Muscle layer of duodenum (tissue), 2 donors: ENCODE measurements around the gene ZCCHC14.
"Not testable (repeated sequence)": the region's sequence is repeated elsewhere in the genome, so short reads cannot be mapped to it uniquely, and the experiment has no call there.

Source experiments
- H3K27ac ChIP-seq: one replicate; pipeline ENCODE4 v1.7.0; 2013; ENCODE audit warnings: mild to moderate bottlenecking, low read length
- H3K27me3 ChIP-seq: one replicate; pipeline ENCODE4 v1.7.0; 2013; ENCODE audit warnings: low read depth, mild to moderate bottlenecking, control low read depth, low read length
- H3K36me3 ChIP-seq, 2 donors: one replicate each; pipeline ENCODE4 v1.7.0; 2013; ENCODE audit warnings: low read length in 2 of 2, control low read depth in 1 of 2, mild to moderate bottlenecking in 1 of 2; ENCODE audit not compliant: insufficient read depth in 2 of 2, control insufficient read depth in 1 of 2
- H3K4me1 ChIP-seq, 2 donors: one replicate each; pipeline ENCODE4 v1.7.0; 2013; ENCODE audit warnings: low read length in 2 of 2, mild to moderate bottlenecking in 2 of 2, control low read depth in 1 of 2, moderate library complexity in 1 of 2; ENCODE audit not compliant: insufficient read depth in 2 of 2, control insufficient read depth in 1 of 2
- H3K4me3 ChIP-seq, 2 donors: one replicate each; pipeline ENCODE4 v1.7.0; 2013; ENCODE audit warnings: low read length in 2 of 2, low read depth in 1 of 2, mild to moderate bottlenecking in 1 of 2
- H3K9me3 ChIP-seq, 2 donors: one replicate each; pipeline ENCODE4 v1.7.0; 2013; ENCODE audit warnings: low read length in 2 of 2, control low read depth in 1 of 2, mild to moderate bottlenecking in 1 of 2; ENCODE audit not compliant: control insufficient read depth in 1 of 2
- donor health status: healthy.

ZCCHC14 gene

GRCh38 chr16:87521764-87522163, 28.9 kb upstream of the ZCCHC14 start:
- H3K27me3 ChIP-seq, H3K4me3 ChIP-seq, H3K4me1 ChIP-seq, H3K9me3 ChIP-seq, H3K27ac ChIP-seq, H3K36me3 ChIP-seq: not testable (repeated sequence)

DNA sequence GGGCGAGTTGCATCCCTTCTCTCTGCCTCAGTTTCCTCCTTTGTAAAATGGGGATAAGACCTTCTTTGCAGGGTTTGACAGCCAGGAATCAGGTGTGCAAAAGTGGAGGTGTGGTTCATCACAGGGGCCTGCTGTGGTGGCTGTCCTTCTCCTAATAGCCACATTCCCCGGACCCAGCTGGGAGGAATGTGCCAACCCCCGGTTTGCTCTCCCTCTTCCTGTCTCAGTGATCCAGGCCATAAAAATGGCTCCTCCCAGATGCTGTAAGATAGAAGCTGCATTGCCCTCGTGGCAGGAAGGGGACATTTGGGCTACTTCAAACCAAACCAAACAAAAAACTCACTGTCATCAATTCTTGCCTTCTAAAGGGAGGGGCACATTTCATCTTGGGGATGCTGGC, 26.3 kb upstream of the ZCCHC14 start:
- not testable (repeated sequence) for H3K9me3 ChIP-seq, H3K27ac ChIP-seq, H3K4me3 ChIP-seq

GRCh38 chr16:87518430-87519051, 25.7 kb upstream of the ZCCHC14 start:
- H3K4me3 ChIP-seq: not testable (repeated sequence)

More for the DNA sequence above, 26.3 kb upstream of the ZCCHC14 start:
- H3K4me1 ChIP-seq, H3K27me3 ChIP-seq, H3K36me3 ChIP-seq: not testable (repeated sequence)

GRCh38 chr16:87517610-87518429, 25.0 kb upstream of the ZCCHC14 start:
- H3K9me3 ChIP-seq, H3K4me1 ChIP-seq, H3K4me3 ChIP-seq, H3K27ac ChIP-seq, H3K36me3 ChIP-seq, H3K27me3 ChIP-seq: not testable (repeated sequence)

More at GRCh38 chr16:87518430-87519051, 25.7 kb upstream of the ZCCHC14 start:
- H3K4me1 ChIP-seq, H3K36me3 ChIP-seq, H3K9me3 ChIP-seq, H3K27ac ChIP-seq, H3K27me3 ChIP-seq: not testable (repeated sequence)

GRCh38 chr16:87516361-87516760, 23.5 kb upstream of the ZCCHC14 start:
- Histone ChIP-seq H3K9me3 (no peaks in the 10 kb centered on the region), H3K4me1 (peaks cover 0 to 5% of the 10 kb centered on the region in 2 donors), H3K27ac (no peak overlapping the region), H3K27me3 (no peaks in the 10 kb centered on the region), H3K36me3 (no peaks in the 10 kb centered on the region), H3K4me3 (no peak overlapping the region)

DNA sequence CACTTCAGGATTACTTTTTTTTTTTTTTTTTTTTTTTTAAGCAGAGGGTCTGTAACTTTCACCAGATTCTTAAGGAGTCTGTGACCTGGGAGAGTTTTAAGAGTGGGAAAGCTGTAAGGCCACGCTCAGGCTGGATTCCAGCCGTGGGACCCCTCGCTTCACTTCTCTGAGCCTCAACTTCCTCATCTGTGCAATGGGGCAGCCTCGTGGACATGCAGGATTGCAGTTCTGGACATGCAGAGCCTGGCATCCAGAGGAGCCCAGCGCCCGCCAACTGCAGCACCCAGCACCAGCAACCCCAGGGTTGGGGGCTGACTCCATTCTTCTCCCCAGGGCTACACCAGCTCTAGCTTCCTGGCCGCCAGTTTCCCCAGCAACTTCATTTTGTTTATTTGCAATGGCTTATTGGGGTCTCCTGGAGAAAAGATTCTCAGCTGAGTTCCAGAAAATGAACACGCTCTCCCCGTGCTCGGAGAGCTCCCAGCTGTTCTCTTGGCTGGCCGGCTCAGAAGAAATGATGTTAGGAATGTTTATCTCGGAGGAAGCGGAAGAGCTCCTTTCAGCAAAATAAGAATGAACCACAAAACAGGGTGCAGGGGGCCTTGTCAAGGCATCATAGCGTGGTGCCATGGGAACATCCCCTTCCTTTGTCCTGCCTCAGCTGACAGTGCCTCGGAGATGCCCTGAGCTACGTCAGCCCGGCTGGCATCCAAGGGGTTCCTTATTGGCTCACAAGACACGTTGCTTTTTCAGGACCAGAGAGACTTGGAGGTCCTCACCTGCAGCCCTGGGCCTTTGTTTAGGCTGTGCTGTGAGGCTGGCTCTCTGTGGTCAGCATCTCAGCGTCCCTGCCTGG, 22.9 kb upstream of the ZCCHC14 start:
- no peaks in the 10 kb centered on the region for H3K9me3 ChIP-seq
- H3K4me3 ChIP-seq: no peak overlapping the region
- H3K27ac ChIP-seq: no peak overlapping the region
- H3K27me3 ChIP-seq: no peaks in the 10 kb centered on the region
- H3K4me1 ChIP-seq: peaks cover 0 to 5% of the 10 kb centered on the region in 2 donors
- H3K36me3 ChIP-seq: no peaks in the 10 kb centered on the region

DNA sequence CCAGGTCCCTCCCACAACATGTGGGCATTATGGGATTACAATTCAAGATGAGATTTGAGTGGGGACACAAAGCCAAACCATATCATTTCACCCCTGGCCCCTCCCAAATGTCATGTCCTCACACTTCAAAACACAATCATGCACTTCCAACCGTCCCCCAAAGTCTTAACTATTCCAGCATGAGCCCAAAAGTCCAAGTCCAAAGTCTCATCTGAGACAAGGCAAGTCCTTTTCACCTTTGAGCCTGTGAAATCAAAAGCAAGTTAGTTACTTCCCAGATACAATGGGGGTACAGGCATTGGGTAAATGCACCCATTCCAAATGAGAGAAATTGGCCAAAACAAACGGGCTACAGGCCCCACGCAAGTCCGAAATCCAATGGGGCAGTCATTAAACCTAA, 17.0 kb upstream of the ZCCHC14 start:
- H3K4me1 ChIP-seq, H3K27me3 ChIP-seq, H3K4me3 ChIP-seq, H3K36me3 ChIP-seq, H3K9me3 ChIP-seq, H3K27ac ChIP-seq: not testable (repeated sequence)

DNA sequence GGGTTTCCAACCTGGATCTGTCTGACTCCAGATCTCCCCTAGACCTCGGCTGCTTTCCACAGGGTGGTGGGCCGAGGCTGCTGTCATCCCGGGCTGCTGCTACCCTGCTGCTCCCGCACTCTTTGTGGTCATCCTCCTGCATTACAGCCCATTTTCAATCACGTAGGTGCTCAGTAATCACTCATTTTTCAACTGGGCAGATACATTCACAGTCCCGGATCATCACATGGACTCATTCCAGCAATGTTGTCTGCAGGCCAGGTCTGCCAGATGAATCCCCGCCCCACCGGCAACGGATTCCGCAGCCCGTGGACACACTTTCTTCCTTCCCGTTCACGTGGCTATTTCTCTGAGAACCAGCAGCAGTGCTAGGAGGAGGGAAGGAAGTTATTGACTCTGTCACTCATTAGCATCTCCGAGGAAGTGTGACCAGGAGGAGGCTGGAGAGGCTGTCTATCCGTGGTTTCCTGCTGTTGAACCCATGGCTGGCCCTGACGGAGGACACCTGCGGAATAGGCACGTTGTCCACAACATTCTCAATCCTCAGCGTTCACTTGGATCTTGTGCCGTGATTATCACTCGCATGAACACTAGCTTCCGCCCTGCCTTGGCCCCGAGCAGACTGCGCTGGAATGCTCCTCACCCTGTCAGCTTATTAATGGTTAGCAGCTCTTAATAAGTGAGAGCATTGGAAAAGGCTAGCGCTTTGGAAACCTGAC, 14.7 kb upstream of the ZCCHC14 start:
- peaks cover 6 to 7% of the 10 kb centered on the region in 2 donors for H3K4me1 ChIP-seq
- no peaks in the 10 kb centered on the region for H3K27me3 ChIP-seq
- H3K36me3 ChIP-seq: no peaks in the 10 kb centered on the region
- H3K9me3 ChIP-seq: no peaks in the 10 kb centered on the region
- no peak overlapping the region for H3K27ac ChIP-seq
- H3K4me3 ChIP-seq: peak overlapping the region; percentile 32 to 37

GRCh38 chr16:87506423-87507350, 13.9 kb upstream of the ZCCHC14 start:
- Histone ChIP-seq H3K27me3 (no peaks in the 10 kb centered on the region), H3K4me3 (no peak overlapping the region), H3K9me3 (no peaks in the 10 kb centered on the region), H3K27ac (no peak overlapping the region), H3K36me3 (no peaks in the 10 kb centered on the region), H3K4me1 (peaks cover 6 to 7% of the 10 kb centered on the region in 2 donors)

- Histone ChIP-seq H3K36me3 (no peaks in the 10 kb centered on the region), H3K9me3 (no peaks in the 10 kb centered on the region), H3K27ac (no peak overlapping the region), H3K4me3 (no peak overlapping the region), H3K4me1 (peaks cover 6 to 7% of the 10 kb centered on the region in 2 donors), H3K27me3 (no peaks in the 10 kb centered on the region)
These were observed 13.0 kb upstream of the ZCCHC14 start for GRCh38 chr16:87505834-87506233.
